Ishikawa (cell line): Measurements from ENCODE around the gene HERC2.

ENCODE experiments used
- CEBPB ChIP-seq: IDR thresholded peaks from 2 replicates; pipeline ENCODE4 v1.6.1; 2012
- CREB1 ChIP-seq: IDR thresholded peaks from 2 replicates; pipeline ENCODE4 v1.6.1; 2012; ENCODE audit warnings: low read depth
- EGR1 ChIP-seq: IDR thresholded peaks from 2 replicates; pipeline ENCODE4 v1.6.1; 2012
- EP300 ChIP-seq: IDR thresholded peaks from 2 replicates; pipeline ENCODE4 v1.6.1; 2012; ENCODE audit warnings: borderline replicate concordance
- FOXM1 ChIP-seq: IDR thresholded peaks from 2 replicates; pipeline ENCODE4 v1.6.1; 2012; ENCODE audit warnings: low read depth, borderline replicate concordance
- NFIC ChIP-seq: IDR thresholded peaks from 2 replicates; pipeline ENCODE4 v1.6.1; 2012
- RAD21 ChIP-seq: IDR thresholded peaks from 2 replicates; pipeline ENCODE4 v1.6.1; 2012; ENCODE audit warnings: low read depth
- REST ChIP-seq: IDR thresholded peaks from 2 replicates; pipeline ENCODE4 v1.6.1; 2012; ENCODE audit warnings: low read depth, mild to moderate bottlenecking
- TAF1 ChIP-seq: IDR thresholded peaks from 2 replicates; pipeline ENCODE4 v1.6.1; 2012; ENCODE audit warnings: low read depth, mild to moderate bottlenecking
- TCF12 ChIP-seq: IDR thresholded peaks from 2 replicates; pipeline ENCODE4 v1.6.1; 2012; ENCODE audit warnings: low read depth
- TEAD4 ChIP-seq: IDR thresholded peaks from 2 replicates; pipeline ENCODE4 v1.6.1; 2012
- USF1 ChIP-seq: IDR thresholded peaks from 2 replicates; pipeline ENCODE4 v1.6.1; 2012
- YY1 ChIP-seq: IDR thresholded peaks from 2 replicates; pipeline ENCODE4 v1.6.1; 2012; ENCODE audit warnings: low read depth
- ZBTB7A ChIP-seq: IDR thresholded peaks from 2 replicates; pipeline ENCODE4 v1.6.1; 2012; ENCODE audit warnings: low read depth
- TF ChIP-seq, protein P1 (sequence below): IDR thresholded peaks from 2 replicates; pipeline ENCODE4 v1.6.1; 2012

Gene HERC2

GRCh38 chr15:28260722-28261121, 61.3 kb downstream of the HERC2 start:
- TF ChIP-seq, protein P1, sequence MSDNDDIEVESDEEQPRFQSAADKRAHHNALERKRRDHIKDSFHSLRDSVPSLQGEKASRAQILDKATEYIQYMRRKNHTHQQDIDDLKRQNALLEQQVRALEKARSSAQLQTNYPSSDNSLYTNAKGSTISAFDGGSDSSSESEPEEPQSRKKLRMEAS = no peak
- no peak for TF ChIP-seq RAD21
- no peak for TF ChIP-seq YY1
- TF ChIP-seq TCF12 = no peak
- no peak for TF ChIP-seq NFIC
- no peak for TF ChIP-seq USF1
- TF ChIP-seq CEBPB = no peak
- no peak for TF ChIP-seq TEAD4
- TF ChIP-seq EGR1 = no peak
- no peak for TF ChIP-seq TAF1
- no peak for TF ChIP-seq EP300
- TF ChIP-seq REST = no peak
- TF ChIP-seq CREB1 = no peak
- no peak for TF ChIP-seq FOXM1
- TF ChIP-seq ZBTB7A = no peak

DNA sequence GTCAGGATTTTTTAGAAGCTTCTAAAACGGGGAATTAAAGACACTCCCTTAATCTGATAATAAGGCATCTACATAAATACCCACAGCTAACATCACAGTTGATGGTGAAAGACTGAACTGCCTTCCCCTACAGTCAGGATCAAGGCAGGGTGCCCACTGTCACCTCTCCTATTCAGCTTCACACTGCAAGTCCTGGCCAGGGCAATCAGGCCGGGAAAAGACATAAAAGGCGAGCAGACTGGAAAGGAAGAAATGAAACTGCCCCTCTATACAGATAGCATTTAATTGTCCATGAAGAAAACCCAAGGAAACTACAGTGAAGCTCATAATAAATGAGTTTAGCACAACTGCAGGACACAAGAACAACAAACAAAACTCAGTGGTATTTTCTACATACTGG, 61.7 kb downstream of the HERC2 start:
- TF ChIP-seq RAD21 (no peak), ZBTB7A (no peak), USF1 (no peak), YY1 (no peak), REST (no peak), CREB1 (no peak), NFIC (no peak), CEBPB (no peak), EP300 (no peak), FOXM1 (no peak), EGR1 (no peak), TAF1 (no peak)

- no peak for TF ChIP-seq USF1
- TF ChIP-seq NFIC = no peak
- no peak for TF ChIP-seq REST
Measured at GRCh38 chr15:28255965-28256364, 66.0 kb downstream of the HERC2 start.

GRCh38 chr15:28252831-28253230, 69.1 kb downstream of the HERC2 start:
- TF ChIP-seq TEAD4 (no peak), NFIC (no peak), USF1 (no peak), RAD21 (no peak)
- TF ChIP-seq, protein P1 = no peak

- no peak for TF ChIP-seq ZBTB7A
- TF ChIP-seq, protein P1 = no peak
- TF ChIP-seq EGR1 = no peak
Measured at GRCh38 chr15:28246605-28247004, 75.4 kb downstream of the HERC2 start.
